HCT116 (cell line): ENCODE measurements around the gene ATRIP. TPM values are rescaled to one million over a fixed set of nuclear protein-coding genes. Genes with fewer than 3 reads are reported as not detected.

ENCODE experiments used
- ATAC-seq: fragments of 200-7000 bp; cut with Tn5 transposase; 2 replicates; pipeline ENCODE4 v1.9.1; 2020; ENCODE audit warnings: mild to moderate bottlenecking, moderate library complexity
- BruUV-seq: library from RNA; stranded (reverse); fragments of 400-500 nt; replicated peaks from 2 replicates; lab custom pipeline; 2021; lab: Mats Ljungman, UMichigan
- CTCF ChIA-PET: fragments of 300-600 bp; sonication (Branson Sonifier 250); formaldehyde crosslinking; loops from one replicate; lab custom pipeline; 2021; ENCODE audit warnings: antibody characterized with exemption; lab: Charles Lee
- POLR2A ChIA-PET: fragments of 300-600, 350-600 bp; sonication (Branson Sonifier 250); formaldehyde crosslinking; loops from one replicate; lab custom pipeline; 2021; ENCODE audit warnings: antibody characterized with exemption; lab: Charles Lee
- RAD21 ChIA-PET, 2 experiments: fragments of 300-600 bp; sonication (Branson Sonifier 250); formaldehyde crosslinking; loops; one replicate each; lab custom pipeline; 2023; ENCODE audit warnings: low total read pairs in 2 of 2; ENCODE audit not compliant: uncharacterized antibody in 2 of 2, unreplicated experiment in 2 of 2, low non-redundant PET in 1 of 2; lab: Charles Lee
- DNase-seq: peaks from one replicate; pipeline ENCODE4 v3.0.0-alpha.2; 2010; ENCODE audit warnings: low read depth, low spot score
- H2AFZ ChIP-seq: fragments of 200-600 bp; shearing (Covaris generic), sonication (generic); 2 replicates; pipeline ENCODE4 v1.6.1; 2017; ENCODE audit warnings: low read depth, mixed run types, mixed read lengths, antibody characterized with exemption, low read length; ENCODE audit not compliant: poor library complexity, severe bottlenecking
- H3K27ac ChIP-seq: 2 replicates; pipeline ENCODE4 v1.5.1; 2012; ENCODE audit warnings: low read depth, low read length
- H3K27me3 ChIP-seq: fragments of 200-600 bp; sonication (generic); 2 replicates; pipeline ENCODE4 v1.6.1; 2016; ENCODE audit warnings: mixed run types, low read length, mixed read lengths; ENCODE audit not compliant: insufficient read depth
- H3K36me3 ChIP-seq, 2 experiments: fragments of 200-500 bp in 1 of 2; fragments of 200-600 bp in 1 of 2; sonication (Bioruptor generic) in 1 of 2; sonication (generic) in 1 of 2; 2 replicates each; pipeline versions ENCODE4 v1.5.1 to v1.6.1; 2014 to 2016; ENCODE audit warnings: low read length in 2 of 2, inconsistent platforms in 1 of 2, mixed read lengths in 1 of 2, mixed run types in 1 of 2; ENCODE audit not compliant: insufficient read depth in 2 of 2, control insufficient read depth in 1 of 2
- H3K4me1 ChIP-seq, 2 experiments: fragments of 200-600 bp in 1 of 2; sonication (generic) in 1 of 2; 2 replicates each; pipeline versions ENCODE4 v1.5.1 to v1.6.1; 2012 to 2017; ENCODE audit warnings: low read length in 2 of 2, inconsistent platforms in 1 of 2, mild to moderate bottlenecking in 1 of 2, mixed read lengths in 1 of 2, mixed run types in 1 of 2, moderate library complexity in 1 of 2; ENCODE audit not compliant: insufficient read depth in 2 of 2, control insufficient read depth in 1 of 2
- H3K4me2 ChIP-seq: fragments of 200-600 bp; sonication (generic); 2 replicates; pipeline ENCODE4 v1.6.1; 2017; ENCODE audit warnings: mixed run types, low read length, mixed read lengths
- H3K4me3 ChIP-seq, 2 experiments: fragments of 200-600 bp in 1 of 2; sonication (generic) in 1 of 2; replicated peaks in 1 of 2; 2 replicates each; pipeline ENCODE4 v1.5.1; 2011 to 2016; ENCODE audit warnings: low read length in 2 of 2, control low read depth in 1 of 2, low read depth in 1 of 2, mild to moderate bottlenecking in 1 of 2, mixed read lengths in 1 of 2, mixed run types in 1 of 2
- H3K79me2 ChIP-seq: fragments of 200-600 bp; sonication (generic); 2 replicates; pipeline ENCODE4 v1.6.1; 2017; ENCODE audit warnings: mild to moderate bottlenecking, mixed run types, low read length, moderate library complexity, mixed read lengths; ENCODE audit not compliant: insufficient read depth
- H3K9ac ChIP-seq: fragments of 200-600 bp; sonication (generic); 2 replicates; pipeline ENCODE4 v1.6.1; 2016; ENCODE audit warnings: low read length, mixed read lengths
- H3K9me2 ChIP-seq: fragments of 200-600 bp; sonication (generic), shearing (Covaris generic); 2 replicates; pipeline ENCODE4 v1.6.1; 2017; ENCODE audit warnings: mixed run types, mild to moderate bottlenecking, moderate library complexity; ENCODE audit not compliant: insufficient read depth
- H3K9me3 ChIP-seq, 2 experiments: fragments of 200-500 bp in 1 of 2; fragments of 200-600 bp in 1 of 2; sonication (Bioruptor generic) in 1 of 2; sonication (generic) in 1 of 2; 2 replicates each; pipeline ENCODE4 v1.6.1; 2014 to 2017; ENCODE audit warnings: low read length in 2 of 2, mixed read lengths in 2 of 2, inconsistent platforms in 1 of 2, low read depth in 1 of 2, mild to moderate bottlenecking in 1 of 2, mixed run types in 1 of 2, moderate library complexity in 1 of 2; ENCODE audit not compliant: control insufficient read depth in 1 of 2, insufficient read depth in 1 of 2
- H4K20me1 ChIP-seq: fragments of 200-600 bp; sonication (generic), shearing (Covaris generic); 2 replicates; pipeline ENCODE4 v1.6.1; 2017; ENCODE audit warnings: mixed run types, mild to moderate bottlenecking, moderate library complexity; ENCODE audit not compliant: insufficient read depth
- ZNF274 ChIP-seq: fragments of 200-500 bp; sonication (Bioruptor generic); IDR thresholded peaks from 2 replicates; pipeline ENCODE4 v1.6.1; 2014; ENCODE audit warnings: mild to moderate bottlenecking, low read depth, low read length, inconsistent platforms
- intact Hi-C: fragments of 100-400 bp; cut with micrococcal nuclease; formaldehyde crosslinking; loops from 2 replicates; pipeline ENCODE4 v1.10.0; 2022
- total RNA-seq: library from RNA; stranded (reverse); gene quantifications from one replicate; pipeline ENCODE4 v1.2.1, GENCODE V29; 2021; ENCODE audit not compliant: unreplicated experiment
- TF ChIP-seq, protein P1 (sequence below), 3 experiments: fragments of 200-600 bp in 1 of 3; sonication (generic) in 1 of 3; IDR thresholded peaks in 2 of 3; conservative IDR thresholded peaks in 1 of 3; 2 replicates each; pipeline ENCODE4 v1.5.1; 2012 to 2017; ENCODE audit warnings: low read depth in 2 of 3, low read length in 2 of 3, antibody characterized with exemption in 1 of 3, borderline replicate concordance in 1 of 3, control low read depth in 1 of 3, mild to moderate bottlenecking in 1 of 3, mixed read lengths in 1 of 3, mixed run types in 1 of 3, moderate library complexity in 1 of 3; ENCODE audit not compliant: insufficient read depth in 1 of 3

ATRIP gene
- total RNA-seq, 1 experiment from 2014 or later, result 15.6 TPM

DNA sequence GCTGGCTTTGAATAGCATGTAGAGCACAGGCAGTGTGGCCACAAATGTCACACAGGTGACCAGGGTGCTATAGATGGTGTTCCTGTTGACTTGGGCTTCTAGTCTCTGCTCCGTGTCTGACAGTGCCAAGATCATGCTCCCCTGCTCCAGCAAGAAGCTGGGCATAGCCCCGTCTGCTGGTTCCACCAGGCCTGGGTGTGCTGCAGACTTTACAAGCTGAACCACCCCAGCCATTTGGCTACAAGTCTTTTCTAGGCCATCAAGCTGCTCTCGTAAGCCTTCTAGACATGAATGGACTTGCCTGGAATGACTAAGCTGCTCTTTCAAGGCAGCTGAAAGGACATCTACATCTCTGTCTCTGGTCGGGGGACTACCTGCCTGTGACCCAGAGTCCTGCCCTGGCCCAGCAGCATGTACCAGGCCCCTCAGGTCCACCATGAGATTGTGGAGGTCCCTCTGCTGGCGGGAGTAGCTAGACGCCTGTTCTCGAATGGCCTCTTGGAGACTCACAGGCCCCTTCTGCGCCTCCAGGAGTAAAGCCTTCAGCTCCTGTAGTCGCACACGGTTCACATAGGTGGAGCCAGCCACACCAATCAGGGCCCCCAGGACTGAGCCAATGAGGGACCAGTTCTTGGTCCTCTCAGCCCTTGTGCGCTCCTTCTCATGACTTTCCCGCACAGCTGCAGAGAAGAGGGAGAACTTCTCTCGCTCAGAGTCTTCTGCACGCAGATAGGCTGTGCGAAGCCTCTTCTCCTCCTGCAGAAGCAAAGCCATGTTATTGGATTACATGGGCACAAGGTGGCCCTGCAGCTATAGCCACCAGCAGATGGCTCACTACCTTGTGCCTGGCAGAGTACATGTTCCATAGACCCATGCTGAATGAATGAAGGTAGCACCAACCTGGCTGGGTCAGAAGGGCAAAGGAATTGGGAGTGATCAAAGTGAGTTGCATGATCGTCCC is 13.8 kb upstream of the ATRIP start:
- H3K27ac ChIP-seq, result peak overlapping the region; percentile 62
- H3K27me3 ChIP-seq, result no peaks in the 10 kb centered on the region
- H3K4me1 ChIP-seq, result peaks cover 55 to 77% of the 10 kb centered on the region in 2 experiments
- peak overlapping the region; percentile 55 for H3K9ac ChIP-seq
- H4K20me1 ChIP-seq, result no peaks in the 10 kb centered on the region
- H3K4me3 ChIP-seq, result peak overlapping the region in 1 of 2 experiments; percentile 46; a peak in 1 of 4 replicates
- no peak overlapping the region for H2AFZ ChIP-seq
- ChIA-PET CTCF (interaction anchor here (0.7 to 6.4 kb wide), 6 partner anchors 9 to 238 kb away, joined by 3 to 386 read pairs (median 4); no protein-coding TSS in a partner anchor), POLR2A (interaction anchor here (0.6 to 1.2 kb wide), 2 partner anchors 14 to 32 kb away, joined by 4 read pairs; partner anchors contain the start of gene ATRIP), RAD21 (interaction anchor here (0.7 to 3.0 kb wide), 3 partner anchors 31 to 68 kb away, joined by 3 to 23 read pairs (median 13); no protein-coding TSS in a partner anchor)
- ATAC-seq (peak; percentile 47), DNase-seq (peak; percentile 24)
- H3K9me3 ChIP-seq, result no peaks in the 10 kb centered on the region
- H3K36me3 ChIP-seq, result peaks cover 0 to 17% of the 10 kb centered on the region in 2 experiments; a peak in 1 of 4 replicates
- H3K9me2 ChIP-seq, result no peaks in the 10 kb centered on the region
- peak overlapping the region; percentile 79 for H3K4me2 ChIP-seq
- intact Hi-C loops, result loop anchor here (1.0 kb wide), 1 partner anchor 238 kb away; no protein-coding TSS in a partner anchor
- no TSS peak for BruUV-seq
- TF ChIP-seq, protein P1, sequence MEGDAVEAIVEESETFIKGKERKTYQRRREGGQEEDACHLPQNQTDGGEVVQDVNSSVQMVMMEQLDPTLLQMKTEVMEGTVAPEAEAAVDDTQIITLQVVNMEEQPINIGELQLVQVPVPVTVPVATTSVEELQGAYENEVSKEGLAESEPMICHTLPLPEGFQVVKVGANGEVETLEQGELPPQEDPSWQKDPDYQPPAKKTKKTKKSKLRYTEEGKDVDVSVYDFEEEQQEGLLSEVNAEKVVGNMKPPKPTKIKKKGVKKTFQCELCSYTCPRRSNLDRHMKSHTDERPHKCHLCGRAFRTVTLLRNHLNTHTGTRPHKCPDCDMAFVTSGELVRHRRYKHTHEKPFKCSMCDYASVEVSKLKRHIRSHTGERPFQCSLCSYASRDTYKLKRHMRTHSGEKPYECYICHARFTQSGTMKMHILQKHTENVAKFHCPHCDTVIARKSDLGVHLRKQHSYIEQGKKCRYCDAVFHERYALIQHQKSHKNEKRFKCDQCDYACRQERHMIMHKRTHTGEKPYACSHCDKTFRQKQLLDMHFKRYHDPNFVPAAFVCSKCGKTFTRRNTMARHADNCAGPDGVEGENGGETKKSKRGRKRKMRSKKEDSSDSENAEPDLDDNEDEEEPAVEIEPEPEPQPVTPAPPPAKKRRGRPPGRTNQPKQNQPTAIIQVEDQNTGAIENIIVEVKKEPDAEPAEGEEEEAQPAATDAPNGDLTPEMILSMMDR (IDR thresholded peaks at IDR 0.05 in 2 of 3, conservative IDR thresholded peaks at IDR 0.05 in 1 of 3; ENCODE audit: borderline replicate concordance in 1 of 3, insufficient read depth in 1 of 3, low read depth in 2 of 3, low read length in 2 of 3), result peak in 2 of 3 experiments; percentile 54 to 58; a peak in 4 of 6 replicates
- TF ChIP-seq ZNF274, result no peak
- TF ChIP-seq, all 23 proteins: peak for 1
- H3K79me2 ChIP-seq, result peaks cover 14% of the 10 kb centered on the region; the same call in 1 of the 2 replicates
